K562 (cell line): Measurements from ENCODE around the gene CHRM1. TPM values are rescaled to one million over a fixed set of nuclear protein-coding genes. Genes with fewer than 3 reads are reported as not detected.

Source experiments
- AFF1 ChIP-seq, 2 experiments: fragments of 450-650 bp; IDR thresholded peaks; 2 replicates each; pipeline ENCODE4 v1.6.1; 2018; ENCODE audit warnings: mild to moderate bottlenecking in 2 of 2, low read depth in 1 of 2; ENCODE audit not compliant: partially characterized antibody in 2 of 2
- CBX2 ChIP-seq: fragments of 200-600 bp; sonication (generic); IDR thresholded peaks from one replicate; pipeline ENCODE4 v1.6.1; 2012; ENCODE audit warnings: mild to moderate bottlenecking, low read length, inconsistent platforms; ENCODE audit not compliant: insufficient read depth, poor library complexity, severe bottlenecking
- DNMT1 ChIP-seq: fragments of 450-650 bp; IDR thresholded peaks from 2 replicates; pipeline ENCODE4 v1.6.1; 2016; ENCODE audit warnings: antibody characterized with exemption, mild to moderate bottlenecking
- EHMT2 ChIP-seq: fragments of 450-650 bp; IDR thresholded peaks from 2 replicates; pipeline ENCODE4 v1.6.1; 2018; ENCODE audit warnings: antibody characterized with exemption
- FOXK2 ChIP-seq, 2 experiments: fragments of 450-650 bp; IDR thresholded peaks in 1 of 2; conservative IDR thresholded peaks in 1 of 2; 2 replicates each; pipeline ENCODE4 v1.6.1; 2016; ENCODE audit warnings: low read depth in 2 of 2, mild to moderate bottlenecking in 1 of 2
- MCM7 ChIP-seq, 2 experiments: fragments of 450-650 bp; IDR thresholded peaks; 2 replicates each; pipeline ENCODE4 v1.6.1; 2016 to 2018
- MTA3 ChIP-seq: fragments of 450-650 bp; formaldehyde crosslinking; IDR thresholded peaks from 2 replicates; pipeline ENCODE4 v1.6.1; 2017; ENCODE audit warnings: mild to moderate bottlenecking, borderline replicate concordance
- POLR2G ChIP-seq: fragments of 200-400 bp; formaldehyde crosslinking; IDR thresholded peaks from 2 replicates; pipeline ENCODE4 v1.6.1; 2017; ENCODE audit warnings: low read depth, mild to moderate bottlenecking, antibody characterized with exemption, low read length, moderate library complexity
- SRF ChIP-seq, 2 experiments: fragments of 250-450, 450-650 bp in 1 of 2; sonication (Bioruptor Pico) in 1 of 2; sonication (generic) in 1 of 2; formaldehyde crosslinking; IDR thresholded peaks; 2 replicates each; pipeline versions ENCODE4 v1.5.0 to v1.5.1; 2020 to 2022; ENCODE audit warnings: mild to moderate bottlenecking in 1 of 2, missing genetic modification reagents in 1 of 2
- TAF15 ChIP-seq: fragments of 200-400 bp; formaldehyde crosslinking; IDR thresholded peaks from 2 replicates; pipeline ENCODE4 v1.6.1; 2017; ENCODE audit warnings: mild to moderate bottlenecking, low read depth, low read length, moderate library complexity
- TOE1 ChIP-seq, 2 experiments: fragments of 450-650 bp in 1 of 2; sonication (generic) in 1 of 2; formaldehyde crosslinking in 1 of 2; IDR thresholded peaks; 2 replicates each; pipeline versions ENCODE4 v1.7.1 to v1.8.0; 2016 to 2022; ENCODE audit warnings: borderline replicate concordance in 2 of 2, mild to moderate bottlenecking in 2 of 2, antibody characterized with exemption in 1 of 2, inconsistent platforms in 1 of 2, low read depth in 1 of 2, missing genetic modification reagents in 1 of 2, moderate library complexity in 1 of 2
- ZBTB17 ChIP-seq: fragments of 450-650 bp; formaldehyde crosslinking; IDR thresholded peaks from 2 replicates; pipeline ENCODE4 v1.4.0; 2020; ENCODE audit warnings: mild to moderate bottlenecking
- polyA plus RNA-seq, 8 experiments: library from polyadenylated mRNA; depleted of rRNA in 4 of 8; stranded (reverse) in 5 of 8; unstranded in 3 of 8; fragments of >200 nt; fragmentation: Nextera tagmentation in 2 of 8; fragmentation: Illumina TruSeq in 1 of 8; extraction: Ambion mirVana in 2 of 8; extraction: Trizol in 1 of 8; gene quantifications; 2 replicates each; pipeline versions ENCODE4 v1.2.1 to v1.2.3, GENCODE V29; 2011 to 2014; ENCODE audit warnings: inconsistent platforms in 1 of 8, missing spikeins in 1 of 8
- total RNA-seq, 7 experiments: library from RNA; depleted of rRNA in 6 of 7; stranded (reverse); fragments of >200 nt in 6 of 7; fragmentation: Illumina TruSeq in 2 of 7; extraction: Trizol in 2 of 7; gene quantifications; 2 replicates each; pipeline versions ENCODE4 v1.2.1 to v1.2.3, GENCODE V29; 2011 to 2021; ENCODE audit warnings: low replicate concordance in 1 of 7
- TF ChIP-seq, protein P1 (sequence below), 2 experiments: IDR thresholded peaks; 2 replicates each; pipeline ENCODE4 v1.6.1; 2012; ENCODE audit warnings: improper control_type of control experiment in 2 of 2, low read depth in 2 of 2, low read length in 2 of 2, borderline replicate concordance in 1 of 2

Gene CHRM1
- total and polyA plus RNA-seq, 9 of the 15 experiments (the other 6 are each of a cell fraction or from before 2014, with no cell fraction given), result not detected

GRCh38 chr11:62889484-62890437 lies 31.4 kb downstream of the CHRM1 start (continued):
- TF ChIP-seq, protein P1, sequence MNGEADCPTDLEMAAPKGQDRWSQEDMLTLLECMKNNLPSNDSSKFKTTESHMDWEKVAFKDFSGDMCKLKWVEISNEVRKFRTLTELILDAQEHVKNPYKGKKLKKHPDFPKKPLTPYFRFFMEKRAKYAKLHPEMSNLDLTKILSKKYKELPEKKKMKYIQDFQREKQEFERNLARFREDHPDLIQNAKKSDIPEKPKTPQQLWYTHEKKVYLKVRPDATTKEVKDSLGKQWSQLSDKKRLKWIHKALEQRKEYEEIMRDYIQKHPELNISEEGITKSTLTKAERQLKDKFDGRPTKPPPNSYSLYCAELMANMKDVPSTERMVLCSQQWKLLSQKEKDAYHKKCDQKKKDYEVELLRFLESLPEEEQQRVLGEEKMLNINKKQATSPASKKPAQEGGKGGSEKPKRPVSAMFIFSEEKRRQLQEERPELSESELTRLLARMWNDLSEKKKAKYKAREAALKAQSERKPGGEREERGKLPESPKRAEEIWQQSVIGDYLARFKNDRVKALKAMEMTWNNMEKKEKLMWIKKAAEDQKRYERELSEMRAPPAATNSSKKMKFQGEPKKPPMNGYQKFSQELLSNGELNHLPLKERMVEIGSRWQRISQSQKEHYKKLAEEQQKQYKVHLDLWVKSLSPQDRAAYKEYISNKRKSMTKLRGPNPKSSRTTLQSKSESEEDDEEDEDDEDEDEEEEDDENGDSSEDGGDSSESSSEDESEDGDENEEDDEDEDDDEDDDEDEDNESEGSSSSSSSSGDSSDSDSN (IDR thresholded peaks at IDR 0.05; ENCODE audit: borderline replicate concordance in 1 of 2, low read depth in 2 of 2, low read length in 2 of 2), result no peak
- TF ChIP-seq AFF1 (IDR thresholded peaks at IDR 0.05; ENCODE audit: low read depth in 1 of 2, partially characterized antibody in 2 of 2), result peak; percentile 2 to 67
- TF ChIP-seq FOXK2 (conservative IDR thresholded peaks at IDR 0.05 in 1 of 2, IDR thresholded peaks at IDR 0.05 in 1 of 2; ENCODE audit: low read depth in 2 of 2), result no peak; a peak in 1 of 4 replicates
- TF ChIP-seq TAF15, result no peak
- TF ChIP-seq ZBTB17 (CRISPR knock-in tag), result peak; percentile 56; the same call in 1 of the 2 replicates
- TF ChIP-seq MTA3, result peak; percentile 68; the same call in 1 of the 2 replicates
- TF ChIP-seq EHMT2, result peak; percentile 44; the same call in 1 of the 2 replicates
- peak; percentile 36; the same call in 1 of the 2 replicates for TF ChIP-seq DNMT1
- TF ChIP-seq POLR2G, result no peak
- no peak for TF ChIP-seq CBX2
- TF ChIP-seq SRF (CRISPR knock-in tag; IDR thresholded peaks at IDR 0.05), result 0 out of 4 replicates have a peak, but pooled peaks of 1 of the 2 experiments have one; percentile 54
- TF ChIP-seq TOE1 (IDR thresholded peaks at IDR 0.05; ENCODE audit: borderline replicate concordance), result 0 out of 2 replicates have a peak, but pooled peaks have one; percentile 59
- no peak for TF ChIP-seq TOE1 (CRISPR knock-in tag; IDR thresholded peaks at IDR 0.05; ENCODE audit: borderline replicate concordance, low read depth)
- TF ChIP-seq MCM7 (IDR thresholded peaks at IDR 0.05), result no peak
